Transverse colon (tissue), 4 donors: ENCODE measurements around the gene WNT6.

Experiments
- CTCF ChIP-seq, 5 experiments: fragments of 200-600 bp in 3 of 5; fragments of 450-650 bp in 2 of 5; sonication (generic) in 3 of 5; IDR thresholded peaks; 1 replicate in 2 of 5; 2 replicates in 3 of 5; pipeline ENCODE4 v1.5.1; 2016 to 2017; ENCODE audit warnings: antibody characterized with exemption in 5 of 5, inconsistent platforms in 3 of 5, mild to moderate bottlenecking in 2 of 5, moderate library complexity in 1 of 5
- EP300 ChIP-seq: sonication (generic); formaldehyde crosslinking; IDR thresholded peaks from one replicate; pipeline ENCODE4 v1.6.1; 2017; ENCODE audit warnings: antibody characterized with exemption, low read depth
- POLR2A ChIP-seq: fragments of 450-650 bp; IDR thresholded peaks from one replicate; pipeline ENCODE4 v1.6.1; 2016; ENCODE audit warnings: antibody characterized with exemption, mild to moderate bottlenecking, moderate library complexity
- POLR2AphosphoS5 ChIP-seq, 3 donors: sonication (generic); formaldehyde crosslinking; IDR thresholded peaks; one replicate each; pipeline ENCODE4 v1.6.1; 2016; ENCODE audit warnings: antibody characterized with exemption in 3 of 3

DNA sequence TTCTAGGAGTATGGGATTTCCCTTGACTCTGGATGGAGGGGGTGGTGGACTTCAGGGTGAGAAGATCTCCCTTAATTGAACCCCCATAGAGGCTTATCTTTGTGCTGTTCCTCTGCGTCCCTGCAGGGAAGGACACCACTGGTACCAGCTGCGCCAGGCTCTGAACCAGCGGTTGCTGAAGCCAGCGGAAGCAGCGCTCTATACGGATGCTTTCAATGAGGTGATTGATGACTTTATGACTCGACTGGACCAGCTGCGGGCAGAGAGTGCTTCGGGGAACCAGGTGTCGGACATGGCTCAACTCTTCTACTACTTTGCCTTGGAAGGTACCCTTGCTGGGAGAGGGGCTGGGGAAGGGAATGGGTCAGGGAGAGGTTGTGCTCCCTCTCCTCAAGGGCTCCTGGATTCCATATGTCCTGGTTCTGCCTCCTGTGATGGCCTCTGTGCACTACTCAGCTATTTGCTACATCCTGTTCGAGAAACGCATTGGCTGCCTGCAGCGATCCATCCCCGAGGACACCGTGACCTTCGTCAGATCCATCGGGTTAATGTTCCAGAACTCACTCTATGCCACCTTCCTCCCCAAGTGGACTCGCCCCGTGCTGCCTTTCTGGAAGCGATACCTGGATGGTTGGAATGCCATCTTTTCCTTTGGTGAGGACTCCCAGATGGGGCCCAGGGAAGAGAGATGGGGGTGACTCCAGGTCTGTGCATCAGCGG, 47.3 kb upstream of the WNT6 start:
- TF ChIP-seq POLR2A, result no peak
- TF ChIP-seq CTCF (IDR thresholded peaks at IDR 0.05), result no peak
- no peak for TF ChIP-seq EP300
- no peak for TF ChIP-seq POLR2AphosphoS5 (IDR thresholded peaks at IDR 0.05)
